Omental fat pad (tissue), 4 donors: ENCODE measurements around the gene SMKR1. TPM values are rescaled to one million over a fixed set of nuclear protein-coding genes. Genes with fewer than 3 reads are reported as not detected.
"Not testable (repeated sequence)": the region's sequence is repeated elsewhere in the genome, so short reads cannot be mapped to it uniquely, and the experiment has no call there.

Experiments used
- ATAC-seq: fragments of 150-250 bp; one replicate; pipeline ENCODE4 v1.9.1; 2016; ENCODE audit warnings: mild to moderate bottlenecking, moderate library complexity; ENCODE audit not compliant: low FRiP score
- DNase-seq: peaks from one replicate; pipeline ENCODE4 v3.0.0-alpha.2; 2019; ENCODE audit warnings: low spot score
- total RNA-seq, 4 donors: library from RNA; depleted of rRNA; stranded (reverse); fragments of >200 nt; gene quantifications; one replicate each; pipeline ENCODE4 v1.1.0, GENCODE V29; 2016
- TF ChIP-seq, protein P1 (sequence below), 3 donors: fragments of 450-650 bp; IDR thresholded peaks; one replicate each; pipeline ENCODE4 v1.5.1; 2016 to 2017; ENCODE audit warnings: antibody characterized with exemption in 3 of 3, mild to moderate bottlenecking in 3 of 3, moderate library complexity in 2 of 3

SMKR1 gene
- total RNA-seq, 4 donors from 2014 or later, result 0.69 TPM; not detected in 3

GRCh38 chr7:129514683-129515082 lies 12.4 kb downstream of the SMKR1 start:
- ATAC-seq (no peak), DNase-seq (no peak)
- TF ChIP-seq, protein P1, sequence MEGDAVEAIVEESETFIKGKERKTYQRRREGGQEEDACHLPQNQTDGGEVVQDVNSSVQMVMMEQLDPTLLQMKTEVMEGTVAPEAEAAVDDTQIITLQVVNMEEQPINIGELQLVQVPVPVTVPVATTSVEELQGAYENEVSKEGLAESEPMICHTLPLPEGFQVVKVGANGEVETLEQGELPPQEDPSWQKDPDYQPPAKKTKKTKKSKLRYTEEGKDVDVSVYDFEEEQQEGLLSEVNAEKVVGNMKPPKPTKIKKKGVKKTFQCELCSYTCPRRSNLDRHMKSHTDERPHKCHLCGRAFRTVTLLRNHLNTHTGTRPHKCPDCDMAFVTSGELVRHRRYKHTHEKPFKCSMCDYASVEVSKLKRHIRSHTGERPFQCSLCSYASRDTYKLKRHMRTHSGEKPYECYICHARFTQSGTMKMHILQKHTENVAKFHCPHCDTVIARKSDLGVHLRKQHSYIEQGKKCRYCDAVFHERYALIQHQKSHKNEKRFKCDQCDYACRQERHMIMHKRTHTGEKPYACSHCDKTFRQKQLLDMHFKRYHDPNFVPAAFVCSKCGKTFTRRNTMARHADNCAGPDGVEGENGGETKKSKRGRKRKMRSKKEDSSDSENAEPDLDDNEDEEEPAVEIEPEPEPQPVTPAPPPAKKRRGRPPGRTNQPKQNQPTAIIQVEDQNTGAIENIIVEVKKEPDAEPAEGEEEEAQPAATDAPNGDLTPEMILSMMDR (IDR thresholded peaks at IDR 0.05), result no peak

- DNase-seq, result no peak
- no peak for ATAC-seq
- TF ChIP-seq, protein P1 (IDR thresholded peaks at IDR 0.05), result no peak
These were observed 13.1 kb downstream of the SMKR1 start for GRCh38 chr7:129515381-129515780.

- TF ChIP-seq, protein P1 (IDR thresholded peaks at IDR 0.05), result no peak
- ATAC-seq (no peak), DNase-seq (no peak)
These were observed 15.6 kb downstream of the SMKR1 start for GRCh38 chr7:129517931-129518330.

DNA sequence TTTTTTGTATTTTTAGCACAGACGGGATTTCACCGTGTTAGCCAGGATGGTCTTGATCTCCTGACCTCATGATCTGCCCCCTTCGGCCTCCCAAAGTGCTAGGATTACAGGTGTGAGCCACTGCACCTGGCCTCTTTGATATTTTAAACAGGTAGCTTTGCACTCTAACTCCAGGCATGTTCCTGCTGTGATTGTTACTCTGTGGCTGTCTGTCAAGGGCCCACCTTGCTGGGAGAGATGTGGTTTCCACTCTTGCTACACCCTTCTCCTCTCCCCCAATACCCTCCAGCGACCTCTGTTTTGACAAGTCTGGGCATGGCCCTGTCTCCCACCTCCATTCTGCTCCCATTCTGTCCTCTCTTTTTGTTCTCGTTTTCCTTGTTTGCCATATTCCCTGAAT lies 17.1 kb downstream of the SMKR1 start:
- TF ChIP-seq, protein P1 (IDR thresholded peaks at IDR 0.05), result no peak
- DNase-seq, result no peak
- no peak for ATAC-seq

GRCh38 chr7:129522088-129522970 lies 20.0 kb downstream of the SMKR1 start:
- ATAC-seq, result no peak
- DNase-seq, result no peak
- TF ChIP-seq, protein P1 (IDR thresholded peaks at IDR 0.05), result no peak

DNA sequence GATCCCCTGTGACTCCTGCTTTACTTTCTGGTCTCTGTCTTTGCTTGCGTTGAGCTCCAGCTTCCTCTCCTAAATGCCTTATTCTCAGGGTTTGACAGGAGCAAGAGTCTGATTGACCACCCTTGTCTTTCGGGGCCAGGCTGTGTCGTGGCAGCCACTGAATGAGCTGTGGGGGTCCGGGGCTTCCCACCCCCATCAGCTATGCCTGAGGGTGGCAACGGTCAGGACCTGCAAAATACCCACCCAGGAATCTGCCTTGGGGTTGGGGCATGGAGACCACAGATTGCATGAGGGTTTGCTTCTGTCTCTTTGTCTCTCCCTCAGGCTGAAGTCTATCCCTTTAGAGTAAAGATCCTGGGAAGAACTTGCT lies 20.6 kb downstream of the SMKR1 start:
- TF ChIP-seq, protein P1 (IDR thresholded peaks at IDR 0.05), result no peak
- no peak for DNase-seq
- no peak for ATAC-seq

DNA sequence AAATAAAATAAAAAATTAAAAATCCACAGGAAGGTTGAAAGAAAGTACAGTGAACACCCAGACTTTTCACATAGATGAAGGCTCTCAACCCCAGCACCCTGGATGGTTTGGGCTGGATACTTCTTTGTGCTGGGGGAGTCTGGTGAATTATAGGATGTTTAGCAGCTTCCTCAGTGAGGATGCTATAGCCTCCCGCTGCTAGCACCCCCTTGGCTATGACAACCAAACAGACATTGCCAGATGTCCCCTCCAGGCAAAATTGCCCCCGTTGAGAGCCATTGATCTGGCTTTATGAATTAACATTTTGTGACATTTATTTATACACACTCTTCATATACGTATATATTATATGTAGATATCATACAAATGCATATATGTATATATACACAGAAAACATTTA lies 21.6 kb downstream of the SMKR1 start:
- TF ChIP-seq, protein P1 (IDR thresholded peaks at IDR 0.05), result no peak
- ATAC-seq (no peak), DNase-seq (no peak)

DNA sequence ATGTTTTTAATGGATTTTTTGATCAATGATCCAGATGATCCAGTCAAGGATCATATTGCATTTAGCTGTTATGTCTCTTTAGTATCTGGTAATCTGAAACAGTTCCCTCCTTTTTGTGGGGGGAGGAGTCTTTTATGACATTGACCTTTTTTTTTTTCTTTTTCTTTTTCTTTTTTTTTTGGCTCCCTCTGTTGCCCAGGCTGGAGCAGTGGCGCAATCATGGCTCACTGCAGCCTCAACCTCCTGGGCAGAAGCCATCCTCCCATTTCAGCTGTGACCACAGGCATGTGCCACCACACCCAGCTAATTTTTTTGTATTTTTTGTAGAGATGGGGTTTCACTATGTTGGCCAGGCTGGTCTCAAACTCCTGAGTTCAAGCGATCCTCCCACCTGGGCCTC lies 22.1 kb downstream of the SMKR1 start:
- ATAC-seq, DNase-seq: not testable (repeated sequence)
